ENCODE measurements around the gene UBE2E3.

- TF ChIP-seq CTCF (IDR thresholded peaks at IDR 0.05) = no peak
- no peak for TF ChIP-seq REST (IDR thresholded peaks at IDR 0.05; ENCODE audit: insufficient read depth in 1 of 2, low read depth in 2 of 2, low read length in 1 of 2)
These were observed 25.4 kb downstream of the UBE2E3 start for GRCh38 chr2:181005809-181006208.

Measured in Panc1 (cell line).